ENCODE measurements around the gene FLACC1. TPM values are rescaled to one million over a fixed set of nuclear protein-coding genes. Genes with fewer than 3 reads are reported as not detected.

FLACC1 gene
- total and polyA plus RNA-seq, 4 donors, result 0.09 to 7.1 (median 1.1) TPM

DNA sequence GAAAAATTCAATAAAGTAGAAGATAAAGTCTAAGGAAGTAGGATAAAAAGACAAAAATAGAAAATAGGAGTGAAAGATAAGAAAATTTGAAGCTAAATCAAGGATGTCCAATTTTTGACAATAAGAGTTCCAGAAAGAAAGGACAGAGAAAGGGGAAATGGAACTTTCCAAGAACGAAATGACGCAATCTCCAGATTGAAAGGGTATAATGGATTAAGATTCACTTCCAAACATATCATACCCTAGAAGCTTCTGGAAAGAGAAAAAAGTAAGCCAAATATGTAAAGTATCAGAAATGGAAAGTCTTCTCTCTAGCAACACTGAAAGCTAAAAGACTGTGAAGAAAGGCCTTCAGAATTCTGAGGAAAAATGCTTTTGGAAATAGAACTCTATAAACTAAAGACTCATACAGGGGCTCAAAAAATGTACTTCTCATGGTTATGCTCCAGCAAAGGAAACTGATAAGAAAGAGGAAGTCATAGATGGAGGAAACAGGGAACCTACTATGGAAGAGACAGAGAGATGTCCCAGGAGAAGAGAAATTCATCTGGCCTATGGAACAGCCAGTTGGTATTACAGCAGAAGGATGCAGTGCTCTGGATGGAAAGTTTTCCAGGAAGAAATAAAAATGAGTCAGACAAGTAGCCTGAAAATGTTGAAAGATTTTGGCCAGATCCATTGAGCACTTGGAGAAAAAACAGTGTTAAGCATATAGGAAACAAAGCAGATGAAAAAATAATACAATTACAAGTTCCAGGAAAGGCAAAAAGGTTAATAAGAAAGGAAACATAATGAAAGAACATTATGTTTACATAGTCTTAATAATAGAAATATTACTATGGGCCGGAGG is 76.7 kb downstream of the FLACC1 start:
- no peak for DNase-seq (ENCODE audit: low spot score)
- TF ChIP-seq RXRA (IDR thresholded peaks at IDR 0.05) (no peak), TAF1 (conservative IDR thresholded peaks at IDR 0.05) (no peak), FOXA1 (IDR thresholded peaks at IDR 0.05) (no peak), SP1 (IDR thresholded peaks at IDR 0.05) (no peak), YY1 (IDR thresholded peaks at IDR 0.05) (no peak), FOXA2 (IDR thresholded peaks at IDR 0.05) (no peak), HNF4G (IDR thresholded peaks at IDR 0.05) (no peak), GABPA (IDR thresholded peaks at IDR 0.05 in 1 of 2, conservative IDR thresholded peaks at IDR 0.05 in 1 of 2) (no peak), EGR1 (IDR thresholded peaks at IDR 0.05; ENCODE audit: low read depth in 2 of 2) (no peak), RAD21 (IDR thresholded peaks at IDR 0.05) (no peak), NR2F2 (IDR thresholded peaks at IDR 0.05) (no peak), HNF4A (conservative IDR thresholded peaks at IDR 0.05) (no peak), JUND (IDR thresholded peaks at IDR 0.05) (no peak)
- TF ChIP-seq, protein P1, sequence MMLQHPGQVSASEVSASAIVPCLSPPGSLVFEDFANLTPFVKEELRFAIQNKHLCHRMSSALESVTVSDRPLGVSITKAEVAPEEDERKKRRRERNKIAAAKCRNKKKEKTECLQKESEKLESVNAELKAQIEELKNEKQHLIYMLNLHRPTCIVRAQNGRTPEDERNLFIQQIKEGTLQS (IDR thresholded peaks at IDR 0.05), result no peak
- TF ChIP-seq, protein P2, sequence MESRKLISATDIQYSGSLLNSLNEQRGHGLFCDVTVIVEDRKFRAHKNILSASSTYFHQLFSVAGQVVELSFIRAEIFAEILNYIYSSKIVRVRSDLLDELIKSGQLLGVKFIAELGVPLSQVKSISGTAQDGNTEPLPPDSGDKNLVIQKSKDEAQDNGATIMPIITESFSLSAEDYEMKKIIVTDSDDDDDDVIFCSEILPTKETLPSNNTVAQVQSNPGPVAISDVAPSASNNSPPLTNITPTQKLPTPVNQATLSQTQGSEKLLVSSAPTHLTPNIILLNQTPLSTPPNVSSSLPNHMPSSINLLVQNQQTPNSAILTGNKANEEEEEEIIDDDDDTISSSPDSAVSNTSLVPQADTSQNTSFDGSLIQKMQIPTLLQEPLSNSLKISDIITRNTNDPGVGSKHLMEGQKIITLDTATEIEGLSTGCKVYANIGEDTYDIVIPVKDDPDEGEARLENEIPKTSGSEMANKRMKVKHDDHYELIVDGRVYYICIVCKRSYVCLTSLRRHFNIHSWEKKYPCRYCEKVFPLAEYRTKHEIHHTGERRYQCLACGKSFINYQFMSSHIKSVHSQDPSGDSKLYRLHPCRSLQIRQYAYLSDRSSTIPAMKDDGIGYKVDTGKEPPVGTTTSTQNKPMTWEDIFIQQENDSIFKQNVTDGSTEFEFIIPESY (IDR thresholded peaks at IDR 0.05), result no peak
- TF ChIP-seq, protein P3, sequence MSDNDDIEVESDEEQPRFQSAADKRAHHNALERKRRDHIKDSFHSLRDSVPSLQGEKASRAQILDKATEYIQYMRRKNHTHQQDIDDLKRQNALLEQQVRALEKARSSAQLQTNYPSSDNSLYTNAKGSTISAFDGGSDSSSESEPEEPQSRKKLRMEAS (IDR thresholded peaks at IDR 0.05), result no peak
- TF ChIP-seq, protein P4, sequence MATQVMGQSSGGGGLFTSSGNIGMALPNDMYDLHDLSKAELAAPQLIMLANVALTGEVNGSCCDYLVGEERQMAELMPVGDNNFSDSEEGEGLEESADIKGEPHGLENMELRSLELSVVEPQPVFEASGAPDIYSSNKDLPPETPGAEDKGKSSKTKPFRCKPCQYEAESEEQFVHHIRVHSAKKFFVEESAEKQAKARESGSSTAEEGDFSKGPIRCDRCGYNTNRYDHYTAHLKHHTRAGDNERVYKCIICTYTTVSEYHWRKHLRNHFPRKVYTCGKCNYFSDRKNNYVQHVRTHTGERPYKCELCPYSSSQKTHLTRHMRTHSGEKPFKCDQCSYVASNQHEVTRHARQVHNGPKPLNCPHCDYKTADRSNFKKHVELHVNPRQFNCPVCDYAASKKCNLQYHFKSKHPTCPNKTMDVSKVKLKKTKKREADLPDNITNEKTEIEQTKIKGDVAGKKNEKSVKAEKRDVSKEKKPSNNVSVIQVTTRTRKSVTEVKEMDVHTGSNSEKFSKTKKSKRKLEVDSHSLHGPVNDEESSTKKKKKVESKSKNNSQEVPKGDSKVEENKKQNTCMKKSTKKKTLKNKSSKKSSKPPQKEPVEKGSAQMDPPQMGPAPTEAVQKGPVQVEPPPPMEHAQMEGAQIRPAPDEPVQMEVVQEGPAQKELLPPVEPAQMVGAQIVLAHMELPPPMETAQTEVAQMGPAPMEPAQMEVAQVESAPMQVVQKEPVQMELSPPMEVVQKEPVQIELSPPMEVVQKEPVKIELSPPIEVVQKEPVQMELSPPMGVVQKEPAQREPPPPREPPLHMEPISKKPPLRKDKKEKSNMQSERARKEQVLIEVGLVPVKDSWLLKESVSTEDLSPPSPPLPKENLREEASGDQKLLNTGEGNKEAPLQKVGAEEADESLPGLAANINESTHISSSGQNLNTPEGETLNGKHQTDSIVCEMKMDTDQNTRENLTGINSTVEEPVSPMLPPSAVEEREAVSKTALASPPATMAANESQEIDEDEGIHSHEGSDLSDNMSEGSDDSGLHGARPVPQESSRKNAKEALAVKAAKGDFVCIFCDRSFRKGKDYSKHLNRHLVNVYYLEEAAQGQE (IDR thresholded peaks at IDR 0.05), result no peak
- TF ChIP-seq, protein P5, sequence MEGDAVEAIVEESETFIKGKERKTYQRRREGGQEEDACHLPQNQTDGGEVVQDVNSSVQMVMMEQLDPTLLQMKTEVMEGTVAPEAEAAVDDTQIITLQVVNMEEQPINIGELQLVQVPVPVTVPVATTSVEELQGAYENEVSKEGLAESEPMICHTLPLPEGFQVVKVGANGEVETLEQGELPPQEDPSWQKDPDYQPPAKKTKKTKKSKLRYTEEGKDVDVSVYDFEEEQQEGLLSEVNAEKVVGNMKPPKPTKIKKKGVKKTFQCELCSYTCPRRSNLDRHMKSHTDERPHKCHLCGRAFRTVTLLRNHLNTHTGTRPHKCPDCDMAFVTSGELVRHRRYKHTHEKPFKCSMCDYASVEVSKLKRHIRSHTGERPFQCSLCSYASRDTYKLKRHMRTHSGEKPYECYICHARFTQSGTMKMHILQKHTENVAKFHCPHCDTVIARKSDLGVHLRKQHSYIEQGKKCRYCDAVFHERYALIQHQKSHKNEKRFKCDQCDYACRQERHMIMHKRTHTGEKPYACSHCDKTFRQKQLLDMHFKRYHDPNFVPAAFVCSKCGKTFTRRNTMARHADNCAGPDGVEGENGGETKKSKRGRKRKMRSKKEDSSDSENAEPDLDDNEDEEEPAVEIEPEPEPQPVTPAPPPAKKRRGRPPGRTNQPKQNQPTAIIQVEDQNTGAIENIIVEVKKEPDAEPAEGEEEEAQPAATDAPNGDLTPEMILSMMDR (IDR thresholded peaks at IDR 0.05; ENCODE audit: low read depth, low read length, missing input control), result no peak
- Histone ChIP-seq H3K27ac (ENCODE audit: low read depth in 1 of 2, low read length in 2 of 2) (no peak overlapping the region), H3K4me3 (ENCODE audit: low read depth in 1 of 3, low read length in 3 of 3) (no peak overlapping the region), H3K9me3 (ENCODE audit: control insufficient read depth in 4 of 4, low read length in 3 of 4) (no peaks in the 10 kb centered on the region), H3K4me1 (ENCODE audit: control insufficient read depth in 4 of 4, insufficient read depth in 4 of 4, low read length in 3 of 4) (no peaks in the 10 kb centered on the region), H3K36me3 (ENCODE audit: control insufficient read depth in 4 of 4, insufficient read depth in 3 of 4, low read depth in 1 of 4, low read length in 3 of 4) (peaks cover 5 to 32% (median 21%) of the 10 kb centered on the region in 4 donors), H3K27me3 (ENCODE audit: control insufficient read depth in 4 of 4, insufficient read depth in 4 of 4, low read length in 3 of 4) (no peaks in the 10 kb centered on the region), H3K9ac (ENCODE audit: low read depth in 1 of 2, low read length in 2 of 2) (no peak overlapping the region)
- WGBS, result 95% methylated on average over 3 of the region's 3 CpGs
